ENCODE data around the gene THY1. TPM values are rescaled to one million over a fixed set of nuclear protein-coding genes. Genes with fewer than 3 reads are reported as not detected.
"Not testable (repeated sequence)": the region's sequence is repeated elsewhere in the genome, so short reads cannot be mapped to it uniquely, and the experiment has no call there.

THY1 gene
- total RNA-seq, 1 donor from 2014 or later, result 3.8 TPM

DNA sequence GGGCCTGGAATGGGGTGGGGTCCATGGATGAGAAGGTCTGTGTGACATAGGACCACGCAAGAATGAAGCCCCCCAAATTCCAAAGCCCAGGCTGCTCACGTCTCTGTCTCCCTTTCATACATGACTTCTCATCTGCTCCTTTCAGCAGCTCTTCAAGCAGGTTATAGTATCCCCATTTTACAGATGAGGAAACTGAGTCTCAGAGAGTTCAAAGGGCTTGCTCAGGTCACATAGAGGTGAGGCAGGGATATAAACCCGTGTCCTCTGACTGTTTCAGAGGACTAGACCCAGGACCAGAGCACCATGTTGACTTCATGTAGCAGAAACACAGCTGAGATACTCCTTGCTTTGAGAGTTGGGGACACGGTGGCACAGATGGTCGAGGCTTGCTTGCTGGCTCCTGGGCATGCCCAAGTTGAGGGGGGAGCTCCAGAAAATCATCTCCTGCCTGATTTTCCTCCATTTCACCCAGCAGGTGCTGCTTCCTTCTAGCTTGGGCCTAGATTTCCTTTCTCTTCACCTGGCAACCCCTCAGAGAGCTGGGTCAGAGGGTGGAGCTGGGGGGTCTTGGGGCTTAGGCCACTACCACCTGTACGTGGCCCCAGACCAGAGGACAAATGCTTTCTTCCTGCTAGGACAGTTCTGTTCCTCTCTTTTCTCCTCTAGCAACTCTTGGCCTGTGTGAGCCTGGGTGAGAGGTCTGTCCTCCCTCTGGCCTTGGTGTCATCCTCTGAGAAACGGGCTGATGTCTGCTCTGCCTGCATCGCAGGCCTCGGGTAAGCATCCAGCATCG, 24.1 kb upstream of the THY1 start:
- no peak for ATAC-seq
- intact Hi-C loops (cut with DNase I), result no loop called here
- no peak for DNase-seq (ENCODE audit: low spot score)

DNA sequence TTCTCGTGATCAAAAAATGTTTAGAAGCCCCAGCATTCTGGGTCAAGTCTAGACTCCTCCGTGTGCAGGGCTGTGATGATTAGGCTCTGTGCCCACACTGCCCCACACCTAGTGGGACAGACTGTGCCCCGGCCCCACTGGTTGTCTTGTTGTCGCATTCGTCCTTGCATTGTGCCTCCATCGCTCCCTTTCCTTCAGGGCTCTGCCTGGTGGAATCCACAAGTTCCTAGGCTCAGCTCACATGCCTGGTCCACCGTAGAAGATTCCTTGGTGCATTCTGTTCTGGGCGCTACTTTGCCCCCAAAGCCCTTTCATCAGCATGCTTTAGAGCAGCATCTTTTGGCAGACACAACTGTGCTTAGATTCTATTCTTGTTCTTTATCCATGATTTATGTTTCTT, 23.5 kb upstream of the THY1 start:
- DNase-seq (ENCODE audit: low spot score), result no peak
- no peak for ATAC-seq
- intact Hi-C loops (cut with DNase I), result no loop called here

DNA sequence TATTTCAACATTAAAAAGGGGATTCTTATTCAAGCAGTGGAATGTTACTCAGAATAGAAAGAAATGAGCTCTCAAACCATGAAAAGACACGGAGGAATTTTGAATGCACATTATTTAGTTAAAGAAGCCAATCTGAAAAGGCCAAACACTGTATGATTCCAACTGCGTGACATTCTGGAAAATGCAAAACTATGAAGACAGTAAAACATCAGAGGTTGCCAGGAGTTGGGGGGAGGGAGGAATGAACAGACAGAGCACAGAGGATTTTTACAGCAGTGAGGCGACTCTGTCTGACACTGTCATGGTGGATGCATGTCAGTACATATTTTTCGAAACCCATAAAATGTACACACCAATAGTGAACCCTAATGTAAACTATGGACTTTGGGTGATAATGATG, 22.9 kb upstream of the THY1 start:
- no peak for ATAC-seq
- intact Hi-C loops (cut with DNase I), result no loop called here
- DNase-seq (ENCODE audit: low spot score), result no peak

DNA sequence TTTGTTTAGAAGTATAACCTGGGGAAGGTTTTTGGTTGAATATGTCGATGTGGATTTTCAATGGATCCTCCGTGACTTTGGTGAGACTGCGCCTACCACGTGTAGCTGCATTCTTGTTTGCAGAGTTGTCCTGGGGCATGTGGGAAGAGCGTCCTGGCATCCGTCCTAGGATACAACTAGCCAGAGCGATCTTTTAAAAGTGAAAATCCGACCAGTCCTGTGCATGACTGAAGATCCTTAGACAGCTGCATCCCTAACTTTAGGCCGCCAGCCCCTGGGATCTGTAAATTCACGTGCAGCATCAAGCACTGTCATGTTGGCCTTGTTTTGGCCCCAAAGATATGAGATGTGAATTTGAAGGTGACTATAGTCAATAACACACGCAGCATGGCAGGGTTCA, 22.4 kb upstream of the THY1 start:
- DNase-seq (ENCODE audit: low spot score) (no peak), ATAC-seq (no peak)
- intact Hi-C loops (cut with DNase I), result no loop called here

DNA sequence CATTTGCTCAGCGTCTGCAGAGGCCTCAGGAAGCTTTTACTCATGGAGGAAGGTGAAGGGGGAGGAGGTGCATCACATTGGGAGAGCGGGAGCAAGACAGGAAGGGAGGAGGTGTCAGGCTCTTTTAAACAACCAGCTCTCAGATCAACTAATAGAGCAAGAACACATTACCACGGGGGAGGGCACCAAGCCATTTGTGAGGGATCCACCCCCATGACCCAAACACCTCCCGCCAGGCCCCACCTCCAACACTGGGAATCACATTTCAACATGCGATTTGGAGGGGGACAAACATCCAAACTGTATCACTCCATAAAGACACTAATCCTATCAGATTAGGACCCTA, 18.9 kb upstream of the THY1 start:
- no peak for ATAC-seq
- intact Hi-C loops (cut with DNase I), result no loop called here
- DNase-seq (ENCODE audit: low spot score), result peak; percentile 21

DNA sequence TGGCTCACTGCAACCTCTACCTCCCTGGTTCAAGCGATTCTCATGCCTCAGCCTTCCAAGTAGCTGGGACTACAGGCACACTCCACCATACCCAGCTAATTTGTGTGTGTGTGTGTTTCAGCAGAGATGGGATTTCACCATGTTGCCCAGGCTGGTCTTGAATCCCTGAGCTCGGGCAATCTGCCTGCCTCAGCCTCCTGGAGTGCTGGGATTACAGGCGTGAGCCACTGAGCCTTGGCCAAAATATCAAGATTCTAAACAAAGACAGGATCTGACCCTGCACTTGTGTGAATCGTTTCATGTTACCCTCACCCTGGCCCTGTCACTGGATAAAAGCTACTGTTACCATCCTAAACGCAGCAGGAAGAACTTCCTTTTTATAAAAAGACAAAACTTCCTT, 15.6 kb upstream of the THY1 start:
- ATAC-seq (no peak), DNase-seq (ENCODE audit: low spot score) (no peak)
- intact Hi-C loops (cut with DNase I), result no loop called here

DNA sequence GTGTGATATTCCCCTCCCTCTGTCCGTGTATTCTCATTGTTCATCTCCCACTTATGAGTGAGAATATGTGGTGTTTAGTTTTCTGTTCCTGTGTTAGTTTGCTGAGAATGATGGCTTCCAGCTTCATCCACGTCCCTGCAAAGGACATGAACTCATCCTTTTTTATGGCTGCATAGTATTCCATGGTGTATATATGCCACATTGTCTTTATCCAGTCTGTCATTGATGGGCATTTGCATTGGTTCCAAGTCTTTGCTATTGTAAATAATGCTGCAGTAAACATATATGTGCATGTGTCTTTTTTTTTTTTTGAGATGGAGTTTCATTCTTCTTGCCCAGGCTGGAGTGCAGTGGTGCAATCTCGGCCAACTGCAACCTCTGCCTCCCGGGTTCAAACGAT, 14.5 kb upstream of the THY1 start:
- ATAC-seq; intact Hi-C loops (cut with DNase I): not testable (repeated sequence)

DNA sequence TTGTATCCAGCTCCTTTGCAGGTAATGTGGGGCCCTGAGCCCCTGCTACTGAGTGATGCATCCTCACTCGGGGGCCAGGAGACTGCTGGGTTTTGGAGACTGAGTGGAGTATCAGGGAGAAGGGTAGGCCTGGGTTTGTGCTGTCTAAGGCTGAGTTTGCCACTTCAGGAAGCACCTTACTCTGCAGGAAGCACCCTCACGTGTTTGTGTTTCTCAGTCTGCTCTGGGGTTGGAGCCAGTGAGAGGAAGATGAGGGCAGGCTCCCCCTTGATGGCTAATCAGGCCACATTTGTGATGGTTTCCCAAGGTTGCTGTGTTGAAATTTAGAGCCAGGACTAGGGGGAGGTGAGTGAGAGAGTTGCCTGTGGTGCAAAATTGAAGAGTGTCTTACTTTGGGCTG, 13.7 kb upstream of the THY1 start:
- no peak for ATAC-seq
- intact Hi-C loops (cut with DNase I), result no loop called here
- no peak for DNase-seq (ENCODE audit: low spot score)

More for the DNA sequence above, 14.5 kb upstream of the THY1 start:
- not testable (repeated sequence) for DNase-seq (ENCODE audit: low spot score)

DNA sequence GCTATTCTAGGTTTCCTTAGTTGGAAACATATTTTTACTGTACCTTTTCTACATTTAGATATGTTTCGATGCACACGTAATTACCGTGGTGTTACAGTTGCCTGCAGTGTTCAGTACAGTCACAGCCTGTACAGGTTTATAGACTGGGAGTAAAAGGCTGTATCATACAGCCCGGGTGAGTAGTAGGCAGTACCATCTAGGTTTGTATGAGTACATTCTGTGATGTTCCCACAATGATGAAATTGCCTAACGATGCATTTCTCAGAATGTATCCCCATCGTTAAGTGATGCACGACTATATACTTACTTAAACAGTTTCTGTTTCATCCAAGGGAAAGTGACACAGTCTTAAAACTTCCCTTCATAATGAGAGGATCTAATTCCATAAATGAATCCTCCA, 13.1 kb upstream of the THY1 start:
- ATAC-seq (no peak), DNase-seq (ENCODE audit: low spot score) (no peak)
- intact Hi-C loops (cut with DNase I), result no loop called here

DNA sequence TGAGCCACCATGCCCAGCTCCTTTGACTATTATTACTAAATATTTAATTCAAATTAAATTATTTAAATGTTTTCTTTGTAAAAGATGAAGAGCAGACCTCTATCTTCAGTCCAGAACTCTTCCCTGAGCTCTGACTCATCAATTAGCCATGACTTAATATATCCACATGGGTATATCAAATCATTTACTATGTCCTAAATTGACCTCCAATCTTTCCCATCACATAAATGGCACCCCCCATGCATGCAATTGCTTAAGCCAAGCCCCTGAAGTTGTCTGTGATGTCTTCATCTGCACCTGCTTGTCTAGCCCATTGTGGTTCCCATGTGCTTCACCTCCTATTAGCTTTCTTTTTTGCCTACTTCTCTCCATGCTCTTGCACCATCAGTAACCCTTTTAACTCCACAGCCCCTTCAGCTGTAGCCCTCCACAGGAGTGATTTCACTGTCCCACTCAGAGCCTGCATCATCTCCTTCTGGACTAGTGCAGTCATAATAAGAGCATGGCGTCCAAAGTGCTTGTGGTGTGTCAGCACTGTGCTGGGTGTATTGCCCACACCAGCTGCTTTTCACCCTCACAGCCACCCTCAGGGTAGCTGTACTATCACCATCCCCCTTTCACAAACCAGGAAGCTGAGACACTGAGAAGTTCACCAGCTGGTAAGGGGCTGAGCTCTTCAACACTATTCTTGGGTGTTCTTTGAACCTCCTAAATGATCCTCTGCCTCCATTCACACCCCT, 11.8 kb upstream of the THY1 start:
- intact Hi-C loops (cut with DNase I), result no loop called here
- no peak for DNase-seq (ENCODE audit: low spot score)
- no peak for ATAC-seq

DNA sequence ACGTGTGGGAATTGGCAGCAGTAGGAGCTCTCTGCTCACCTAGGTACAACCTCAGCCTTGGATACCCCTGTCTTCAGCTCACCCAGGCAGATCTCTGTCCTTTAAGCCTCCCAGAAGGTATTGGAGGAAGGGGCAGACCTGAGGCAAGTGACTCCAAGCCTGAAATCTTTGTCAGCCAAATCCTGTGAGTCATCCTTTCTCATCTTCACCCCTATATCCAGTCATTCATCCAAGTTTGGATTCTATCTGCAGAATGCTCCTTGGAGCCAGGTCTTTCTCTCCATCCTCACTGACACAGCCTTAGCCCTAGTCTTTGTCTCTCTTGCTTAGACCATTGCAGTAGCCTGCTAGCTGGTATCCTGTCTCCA, 10.4 kb upstream of the THY1 start:
- peak; percentile 21 for ATAC-seq

DNA sequence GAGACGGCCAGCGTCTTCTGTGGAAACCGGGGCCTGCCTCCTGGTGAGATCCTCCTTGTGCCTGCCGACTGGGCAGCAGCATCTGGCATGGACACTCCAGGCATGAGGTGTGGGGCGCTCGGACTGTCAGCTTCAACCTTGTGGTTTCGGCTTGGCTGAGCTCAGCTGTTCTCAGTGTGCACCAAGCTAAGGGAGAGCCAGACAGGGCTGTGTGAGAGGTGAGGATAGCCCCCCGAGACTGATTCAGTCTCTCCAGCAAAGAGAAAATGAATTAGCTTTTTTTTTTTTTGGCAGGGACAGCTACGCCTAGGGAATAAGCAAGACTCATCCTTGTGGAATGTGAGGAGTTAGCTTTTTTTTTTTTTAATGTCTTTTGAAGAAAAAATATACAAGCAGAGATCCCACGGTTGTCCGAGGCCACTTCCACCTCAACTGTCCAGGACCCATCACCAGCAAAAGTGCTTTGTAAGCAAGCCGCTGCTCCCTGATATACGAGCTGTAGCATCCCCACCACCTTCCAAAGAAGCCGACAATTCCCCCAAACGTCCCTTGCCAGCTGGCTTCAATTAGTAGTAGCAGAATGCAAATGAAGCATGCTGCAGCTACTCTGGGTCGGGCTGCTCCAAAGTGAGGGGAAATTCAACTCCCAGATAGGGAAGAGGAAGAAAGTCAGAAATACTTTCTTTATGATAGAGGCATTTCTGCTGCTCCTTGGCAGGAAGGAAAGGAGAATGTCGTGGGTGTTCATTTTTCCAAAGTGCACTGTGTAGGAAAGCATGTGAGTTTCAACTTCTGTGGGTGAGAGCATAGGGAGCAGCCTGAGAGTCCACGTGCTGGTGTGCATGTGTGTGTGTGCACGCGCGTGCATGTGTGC, 9.7 kb upstream of the THY1 start:
- ATAC-seq, result peak; percentile 86
- intact Hi-C loops (cut with DNase I), result no loop called here
- DNase-seq (ENCODE audit: low spot score), result no peak

More for the DNA sequence above, 10.4 kb upstream of the THY1 start:
- no peak for DNase-seq (ENCODE audit: low spot score)
- intact Hi-C loops (cut with DNase I), result no loop called here

DNA sequence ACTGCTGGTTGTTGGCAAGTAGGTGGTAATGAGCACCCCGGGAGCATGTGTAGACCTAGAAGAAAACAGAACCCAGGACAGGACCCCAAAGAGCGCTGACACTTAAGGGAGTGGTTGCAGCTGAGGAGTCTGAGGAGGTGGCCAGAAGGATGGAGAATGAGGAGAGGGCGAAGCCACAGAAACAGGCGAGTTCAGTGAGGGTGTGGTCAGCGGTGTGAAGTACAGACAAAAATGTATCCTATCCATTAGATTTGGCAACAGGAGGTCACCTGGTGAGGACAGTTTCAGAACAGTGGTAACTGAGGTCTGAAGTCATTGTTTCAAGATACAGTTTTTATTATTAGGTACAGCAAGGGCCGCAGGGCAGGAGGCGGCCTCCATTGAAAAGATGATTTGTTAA, 8.6 kb upstream of the THY1 start:
- intact Hi-C loops (cut with DNase I), result no loop called here
- no peak for ATAC-seq
- no peak for DNase-seq (ENCODE audit: low spot score)

DNA sequence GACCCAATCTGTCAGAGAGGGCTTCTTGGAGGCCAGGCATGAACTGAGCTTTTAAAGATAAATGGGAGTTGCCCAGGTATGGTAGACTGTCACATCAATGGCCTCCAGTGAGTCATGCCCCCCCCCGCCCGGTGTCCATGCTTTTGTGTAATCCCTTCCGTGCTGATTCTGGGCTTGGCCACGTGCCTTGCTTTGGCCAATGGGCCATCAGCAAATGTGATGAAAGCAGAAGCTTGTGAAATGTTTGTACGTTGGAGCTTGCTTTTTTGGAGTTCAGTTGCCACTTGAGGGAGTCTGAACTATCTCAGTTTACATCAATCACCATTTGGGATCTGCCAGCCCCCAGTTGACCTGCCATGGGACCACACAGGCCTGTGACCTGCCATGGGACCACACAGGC, 4.3 kb upstream of the THY1 start:
- ATAC-seq (no peak), DNase-seq (ENCODE audit: low spot score) (no peak)
- intact Hi-C loops (cut with DNase I), result no loop called here

DNA sequence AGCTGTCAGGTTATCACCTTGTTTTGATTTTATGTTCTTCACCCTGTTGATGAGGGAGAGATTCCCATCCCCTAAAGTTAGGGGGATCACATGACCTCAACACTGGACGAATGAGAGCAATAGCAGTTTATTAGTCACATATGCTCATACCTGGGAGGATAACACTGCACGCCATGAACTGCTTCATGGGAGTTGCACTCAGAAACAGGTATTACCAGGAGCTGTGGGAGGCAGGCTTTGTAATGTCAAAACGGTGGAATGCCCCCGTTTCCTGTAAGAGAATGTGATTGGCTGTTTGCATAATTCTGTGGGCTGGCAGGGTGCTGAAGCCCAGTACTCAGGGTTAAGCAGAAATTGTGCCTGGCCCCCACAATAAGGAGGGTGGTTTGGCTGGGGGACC, 3.2 kb upstream of the THY1 start:
- DNase-seq (ENCODE audit: low spot score), result no peak
- no peak for ATAC-seq
- intact Hi-C loops (cut with DNase I), result no loop called here

DNA sequence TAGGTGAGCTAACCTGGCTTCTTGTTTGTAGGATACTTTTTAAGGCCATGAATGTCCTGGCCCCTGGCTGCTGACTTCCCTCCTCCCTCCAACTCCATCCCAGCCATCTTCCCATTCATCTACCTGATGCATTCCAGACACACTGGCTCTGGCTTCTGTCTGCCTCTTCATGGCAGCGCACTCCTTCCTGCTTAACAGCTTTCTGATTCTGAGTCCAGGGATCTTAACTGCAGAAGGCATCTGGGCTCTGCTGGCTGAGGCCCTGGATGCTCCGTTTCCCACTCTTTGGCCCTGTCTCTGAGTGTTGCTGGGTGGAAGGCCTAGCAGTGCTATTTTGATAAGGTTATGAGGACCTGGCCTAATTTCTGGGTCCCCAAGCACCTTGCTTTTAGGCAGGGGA, 1.8 kb upstream of the THY1 start:
- intact Hi-C loops (cut with DNase I), result no loop called here
- ATAC-seq, result no peak
- DNase-seq (ENCODE audit: low spot score), result no peak

DNA sequence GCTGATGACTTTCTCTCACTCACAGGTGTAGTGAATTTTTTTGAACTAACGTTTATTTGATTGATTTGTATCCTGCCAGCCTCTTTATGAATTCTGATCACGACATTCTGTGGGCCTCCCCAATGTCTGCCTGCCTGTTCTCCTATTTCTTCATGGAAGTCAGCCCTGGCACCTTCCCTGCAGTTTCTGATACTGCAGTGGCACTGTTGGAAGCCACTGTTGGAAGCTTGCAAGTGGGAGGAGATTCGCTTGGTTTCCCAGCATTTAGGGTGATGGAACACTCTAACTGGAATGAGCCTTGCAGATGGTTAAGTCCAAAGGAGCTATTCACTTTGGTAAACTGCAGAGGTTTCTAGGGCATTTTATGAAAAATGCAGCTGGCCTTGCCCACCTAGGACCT, 1.3 kb upstream of the THY1 start:
- intact Hi-C loops (cut with DNase I), result no loop called here
- DNase-seq (ENCODE audit: low spot score), result no peak
- ATAC-seq, result no peak

DNA sequence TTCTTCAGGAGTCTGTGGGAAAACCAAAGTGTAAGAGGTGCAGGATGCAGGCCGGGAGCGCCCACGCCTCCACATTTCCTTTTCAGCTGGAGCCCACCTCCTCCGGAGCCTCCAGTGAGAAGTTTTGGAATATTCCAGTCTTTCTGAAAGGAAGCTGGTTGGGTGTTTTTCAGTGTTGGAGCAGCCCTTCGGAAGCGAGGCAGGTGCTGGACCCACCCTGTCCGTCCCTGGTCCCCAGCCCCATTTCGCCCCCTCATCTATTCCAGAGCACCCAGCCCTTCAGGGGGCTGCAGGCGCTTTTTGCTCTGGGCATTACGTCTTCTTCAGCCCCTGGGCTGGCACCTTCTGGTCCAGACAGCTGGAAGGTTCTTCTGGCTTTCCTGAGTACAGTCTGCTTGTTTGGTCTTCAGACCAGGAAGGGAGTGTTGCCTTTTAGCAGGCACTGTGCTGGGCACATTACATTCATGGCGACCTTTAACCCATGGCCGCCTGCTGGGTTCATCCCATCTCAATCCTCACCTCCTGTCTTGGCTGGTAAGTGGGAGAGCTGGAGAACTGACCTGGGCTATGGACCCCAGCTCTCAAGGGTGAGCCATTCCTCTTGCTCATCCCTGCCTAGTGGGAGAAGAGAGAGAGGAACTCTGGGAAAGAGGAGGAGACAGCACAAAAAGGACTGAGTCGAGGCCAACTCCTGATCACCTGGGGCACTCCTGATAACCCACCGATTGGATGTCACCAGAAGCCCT, 710 bp upstream of the THY1 start:
- intact Hi-C loops (cut with DNase I), result no loop called here
- DNase-seq (ENCODE audit: low spot score) (no peak), ATAC-seq (no peak)
